HCT116 (cell line): ENCODE data around the gene CHRNA4. TPM values are rescaled to one million over a fixed set of nuclear protein-coding genes. Genes with fewer than 3 reads are reported as not detected.

Experiments
- ATAC-seq: fragments of 200-7000 bp; cut with Tn5 transposase; 2 replicates; pipeline ENCODE4 v1.9.1; 2020; ENCODE audit warnings: mild to moderate bottlenecking, moderate library complexity
- BruUV-seq: library from RNA; stranded (reverse); fragments of 400-500 nt; replicated peaks from 2 replicates; lab custom pipeline; 2021; lab: Mats Ljungman, UMichigan
- CTCF ChIA-PET: fragments of 300-600 bp; sonication (Branson Sonifier 250); formaldehyde crosslinking; loops from one replicate; lab custom pipeline; 2021; ENCODE audit warnings: antibody characterized with exemption; lab: Charles Lee
- POLR2A ChIA-PET: fragments of 300-600, 350-600 bp; sonication (Branson Sonifier 250); formaldehyde crosslinking; loops from one replicate; lab custom pipeline; 2021; ENCODE audit warnings: antibody characterized with exemption; lab: Charles Lee
- RAD21 ChIA-PET, 2 experiments: fragments of 300-600 bp; sonication (Branson Sonifier 250); formaldehyde crosslinking; loops; one replicate each; lab custom pipeline; 2023; ENCODE audit warnings: low total read pairs in 2 of 2; ENCODE audit not compliant: uncharacterized antibody in 2 of 2, unreplicated experiment in 2 of 2, low non-redundant PET in 1 of 2; lab: Charles Lee
- DNase-seq: peaks from one replicate; pipeline ENCODE4 v3.0.0-alpha.2; 2010; ENCODE audit warnings: low read depth, low spot score
- H2AFZ ChIP-seq: fragments of 200-600 bp; shearing (Covaris generic), sonication (generic); 2 replicates; pipeline ENCODE4 v1.6.1; 2017; ENCODE audit warnings: low read depth, mixed run types, mixed read lengths, antibody characterized with exemption, low read length; ENCODE audit not compliant: poor library complexity, severe bottlenecking
- H3K27ac ChIP-seq: 2 replicates; pipeline ENCODE4 v1.5.1; 2012; ENCODE audit warnings: low read depth, low read length
- H3K27me3 ChIP-seq: fragments of 200-600 bp; sonication (generic); 2 replicates; pipeline ENCODE4 v1.6.1; 2016; ENCODE audit warnings: mixed run types, low read length, mixed read lengths; ENCODE audit not compliant: insufficient read depth
- H3K36me3 ChIP-seq, 2 experiments: fragments of 200-500 bp in 1 of 2; fragments of 200-600 bp in 1 of 2; sonication (Bioruptor generic) in 1 of 2; sonication (generic) in 1 of 2; 2 replicates each; pipeline versions ENCODE4 v1.5.1 to v1.6.1; 2014 to 2016; ENCODE audit warnings: low read length in 2 of 2, inconsistent platforms in 1 of 2, mixed read lengths in 1 of 2, mixed run types in 1 of 2; ENCODE audit not compliant: insufficient read depth in 2 of 2, control insufficient read depth in 1 of 2
- H3K4me1 ChIP-seq, 2 experiments: fragments of 200-600 bp in 1 of 2; sonication (generic) in 1 of 2; 2 replicates each; pipeline versions ENCODE4 v1.5.1 to v1.6.1; 2012 to 2017; ENCODE audit warnings: low read length in 2 of 2, inconsistent platforms in 1 of 2, mild to moderate bottlenecking in 1 of 2, mixed read lengths in 1 of 2, mixed run types in 1 of 2, moderate library complexity in 1 of 2; ENCODE audit not compliant: insufficient read depth in 2 of 2, control insufficient read depth in 1 of 2
- H3K4me2 ChIP-seq: fragments of 200-600 bp; sonication (generic); 2 replicates; pipeline ENCODE4 v1.6.1; 2017; ENCODE audit warnings: mixed run types, low read length, mixed read lengths
- H3K4me3 ChIP-seq, 2 experiments: fragments of 200-600 bp in 1 of 2; sonication (generic) in 1 of 2; replicated peaks in 1 of 2; 2 replicates each; pipeline ENCODE4 v1.5.1; 2011 to 2016; ENCODE audit warnings: low read length in 2 of 2, control low read depth in 1 of 2, low read depth in 1 of 2, mild to moderate bottlenecking in 1 of 2, mixed read lengths in 1 of 2, mixed run types in 1 of 2
- H3K79me2 ChIP-seq: fragments of 200-600 bp; sonication (generic); 2 replicates; pipeline ENCODE4 v1.6.1; 2017; ENCODE audit warnings: mild to moderate bottlenecking, mixed run types, low read length, moderate library complexity, mixed read lengths; ENCODE audit not compliant: insufficient read depth
- H3K9ac ChIP-seq: fragments of 200-600 bp; sonication (generic); 2 replicates; pipeline ENCODE4 v1.6.1; 2016; ENCODE audit warnings: low read length, mixed read lengths
- H3K9me2 ChIP-seq: fragments of 200-600 bp; sonication (generic), shearing (Covaris generic); 2 replicates; pipeline ENCODE4 v1.6.1; 2017; ENCODE audit warnings: mixed run types, mild to moderate bottlenecking, moderate library complexity; ENCODE audit not compliant: insufficient read depth
- H3K9me3 ChIP-seq, 2 experiments: fragments of 200-500 bp in 1 of 2; fragments of 200-600 bp in 1 of 2; sonication (Bioruptor generic) in 1 of 2; sonication (generic) in 1 of 2; 2 replicates each; pipeline ENCODE4 v1.6.1; 2014 to 2017; ENCODE audit warnings: low read length in 2 of 2, mixed read lengths in 2 of 2, inconsistent platforms in 1 of 2, low read depth in 1 of 2, mild to moderate bottlenecking in 1 of 2, mixed run types in 1 of 2, moderate library complexity in 1 of 2; ENCODE audit not compliant: control insufficient read depth in 1 of 2, insufficient read depth in 1 of 2
- H4K20me1 ChIP-seq: fragments of 200-600 bp; sonication (generic), shearing (Covaris generic); 2 replicates; pipeline ENCODE4 v1.6.1; 2017; ENCODE audit warnings: mixed run types, mild to moderate bottlenecking, moderate library complexity; ENCODE audit not compliant: insufficient read depth
- ELF1 ChIP-seq: IDR thresholded peaks from 2 replicates; pipeline ENCODE4 v1.6.1; 2012; ENCODE audit warnings: low read depth, borderline replicate concordance
- EZH2 ChIP-seq: fragments of 200-600 bp; sonication (generic); IDR thresholded peaks from 2 replicates; pipeline ENCODE4 v1.6.1; 2017; ENCODE audit warnings: antibody characterized with exemption, mixed run types
- EZH2phosphoT487 ChIP-seq: fragments of 200-600 bp; IDR thresholded peaks from 2 replicates; pipeline ENCODE4 v1.6.1; 2018; ENCODE audit warnings: antibody characterized with exemption, borderline replicate concordance
- FOSL1 ChIP-seq: IDR thresholded peaks from 2 replicates; pipeline ENCODE4 v1.6.1; 2012; ENCODE audit warnings: low read depth
- POLR2A ChIP-seq: IDR thresholded peaks from 2 replicates; pipeline ENCODE4 v1.7.0; 2011; ENCODE audit warnings: borderline replicate concordance; ENCODE audit not compliant: insufficient read depth, insufficient read length; ENCODE audit errors: extremely low read depth
- RAD21 ChIP-seq: IDR thresholded peaks from 2 replicates; pipeline ENCODE4 v1.6.1; 2012; ENCODE audit warnings: low read depth, mild to moderate bottlenecking
- SIN3A ChIP-seq: IDR thresholded peaks from 2 replicates; pipeline ENCODE4 v1.6.1; 2012; ENCODE audit warnings: low read depth
- SP1 ChIP-seq: IDR thresholded peaks from 2 replicates; pipeline ENCODE4 v1.6.1; 2012; ENCODE audit warnings: low read depth
- YY1 ChIP-seq: IDR thresholded peaks from 2 replicates; pipeline ENCODE4 v1.6.1; 2011; ENCODE audit warnings: low read length, low read depth, moderate library complexity, mild to moderate bottlenecking; ENCODE audit not compliant: insufficient replicate concordance; ENCODE audit errors: extremely low read depth
- ZFX ChIP-seq: fragments of 450-650 bp; IDR thresholded peaks from 2 replicates; pipeline ENCODE4 v1.6.1; 2017
- ZNF274 ChIP-seq: fragments of 200-500 bp; sonication (Bioruptor generic); IDR thresholded peaks from 2 replicates; pipeline ENCODE4 v1.6.1; 2014; ENCODE audit warnings: mild to moderate bottlenecking, low read depth, low read length, inconsistent platforms
- intact Hi-C: fragments of 100-400 bp; cut with micrococcal nuclease; formaldehyde crosslinking; loops from 2 replicates; pipeline ENCODE4 v1.10.0; 2022
- total RNA-seq: library from RNA; stranded (reverse); gene quantifications from one replicate; pipeline ENCODE4 v1.2.1, GENCODE V29; 2021; ENCODE audit not compliant: unreplicated experiment
- TF ChIP-seq, protein P1 (sequence below): IDR thresholded peaks from 2 replicates; pipeline ENCODE4 v1.6.1; 2012
- TF ChIP-seq, protein P2 (sequence below), 3 experiments: fragments of 200-600 bp in 1 of 3; sonication (generic) in 1 of 3; IDR thresholded peaks in 2 of 3; conservative IDR thresholded peaks in 1 of 3; 2 replicates each; pipeline ENCODE4 v1.5.1; 2012 to 2017; ENCODE audit warnings: low read depth in 2 of 3, low read length in 2 of 3, antibody characterized with exemption in 1 of 3, borderline replicate concordance in 1 of 3, control low read depth in 1 of 3, mild to moderate bottlenecking in 1 of 3, mixed read lengths in 1 of 3, mixed run types in 1 of 3, moderate library complexity in 1 of 3; ENCODE audit not compliant: insufficient read depth in 1 of 3

Gene CHRNA4
- total RNA-seq, 1 experiment from 2014 or later = not detected

DNA sequence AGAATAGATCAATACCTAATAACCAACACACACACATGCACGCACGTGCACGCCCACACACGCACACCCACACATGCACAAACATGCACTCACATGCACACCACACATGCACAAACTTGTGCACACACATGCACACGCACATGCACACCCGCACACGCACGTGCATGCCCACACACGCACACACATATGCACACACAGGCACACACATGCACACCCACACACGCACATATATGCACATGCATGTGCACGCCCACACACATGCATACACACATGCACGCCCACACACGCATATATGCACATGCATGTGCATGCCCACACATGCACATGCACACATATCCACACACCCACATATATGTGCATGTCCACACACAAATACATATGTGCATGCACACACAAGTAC, 26.2 kb upstream of the CHRNA4 start:
- Histone ChIP-seq H4K20me1 (no peaks in the 10 kb centered on the region), H3K79me2 (no peaks in the 10 kb centered on the region), H3K9ac (no peak overlapping the region), H3K27ac (no peak overlapping the region), H3K36me3 (no peaks in the 10 kb centered on the region), H3K4me3 (no peak overlapping the region), H3K9me2 (no peaks in the 10 kb centered on the region), H2AFZ (no peak overlapping the region), H3K4me2 (no peak overlapping the region), H3K27me3 (no peaks in the 10 kb centered on the region), H3K4me1 (no peaks in the 10 kb centered on the region), H3K9me3 (peaks cover 14 to 35% of the 10 kb centered on the region in 2 experiments; a peak in 2 of 4 replicates)
- intact Hi-C loops = no loop called here
- DNase-seq (no peak), ATAC-seq (no peak)
- POLR2A ChIA-PET = no interaction called here
- CTCF ChIA-PET = no interaction called here
- BruUV-seq = no TSS peak
- RAD21 ChIA-PET = no interaction called here
- no peak for TF ChIP-seq ELF1
- TF ChIP-seq SP1 = no peak
- TF ChIP-seq, protein P1, sequence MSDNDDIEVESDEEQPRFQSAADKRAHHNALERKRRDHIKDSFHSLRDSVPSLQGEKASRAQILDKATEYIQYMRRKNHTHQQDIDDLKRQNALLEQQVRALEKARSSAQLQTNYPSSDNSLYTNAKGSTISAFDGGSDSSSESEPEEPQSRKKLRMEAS = no peak
- TF ChIP-seq FOSL1 = no peak
- TF ChIP-seq, protein P2, sequence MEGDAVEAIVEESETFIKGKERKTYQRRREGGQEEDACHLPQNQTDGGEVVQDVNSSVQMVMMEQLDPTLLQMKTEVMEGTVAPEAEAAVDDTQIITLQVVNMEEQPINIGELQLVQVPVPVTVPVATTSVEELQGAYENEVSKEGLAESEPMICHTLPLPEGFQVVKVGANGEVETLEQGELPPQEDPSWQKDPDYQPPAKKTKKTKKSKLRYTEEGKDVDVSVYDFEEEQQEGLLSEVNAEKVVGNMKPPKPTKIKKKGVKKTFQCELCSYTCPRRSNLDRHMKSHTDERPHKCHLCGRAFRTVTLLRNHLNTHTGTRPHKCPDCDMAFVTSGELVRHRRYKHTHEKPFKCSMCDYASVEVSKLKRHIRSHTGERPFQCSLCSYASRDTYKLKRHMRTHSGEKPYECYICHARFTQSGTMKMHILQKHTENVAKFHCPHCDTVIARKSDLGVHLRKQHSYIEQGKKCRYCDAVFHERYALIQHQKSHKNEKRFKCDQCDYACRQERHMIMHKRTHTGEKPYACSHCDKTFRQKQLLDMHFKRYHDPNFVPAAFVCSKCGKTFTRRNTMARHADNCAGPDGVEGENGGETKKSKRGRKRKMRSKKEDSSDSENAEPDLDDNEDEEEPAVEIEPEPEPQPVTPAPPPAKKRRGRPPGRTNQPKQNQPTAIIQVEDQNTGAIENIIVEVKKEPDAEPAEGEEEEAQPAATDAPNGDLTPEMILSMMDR (IDR thresholded peaks at IDR 0.05 in 2 of 3, conservative IDR thresholded peaks at IDR 0.05 in 1 of 3; ENCODE audit: borderline replicate concordance in 1 of 3, insufficient read depth in 1 of 3, low read depth in 2 of 3, low read length in 2 of 3) = no peak
- no peak for TF ChIP-seq RAD21
- no peak for TF ChIP-seq EZH2
- no peak for TF ChIP-seq ZFX
- no peak for TF ChIP-seq POLR2A
- TF ChIP-seq YY1 = no peak
- TF ChIP-seq SIN3A = no peak
- TF ChIP-seq EZH2phosphoT487 = no peak
- no peak for TF ChIP-seq ZNF274
